SU-DHL-6 (cell line): ENCODE data around the gene BANF1.

Experiments
- EZH2phosphoT487 ChIP-seq: fragments of 200-600 bp; sonication (generic), shearing (Covaris generic); conservative IDR thresholded peaks from 2 replicates; pipeline ENCODE4 v1.6.1; 2018; ENCODE audit warnings: mild to moderate bottlenecking, antibody characterized with exemption, low read length, moderate library complexity, mixed read lengths
- TF ChIP-seq, protein P1 (sequence below): fragments of 200-600 bp; sonication (generic); IDR thresholded peaks from one replicate; pipeline ENCODE4 v1.5.1; 2017; ENCODE audit warnings: antibody characterized with exemption, mild to moderate bottlenecking, low read length, moderate library complexity; ENCODE audit not compliant: insufficient read depth, poor library complexity, severe bottlenecking

DNA sequence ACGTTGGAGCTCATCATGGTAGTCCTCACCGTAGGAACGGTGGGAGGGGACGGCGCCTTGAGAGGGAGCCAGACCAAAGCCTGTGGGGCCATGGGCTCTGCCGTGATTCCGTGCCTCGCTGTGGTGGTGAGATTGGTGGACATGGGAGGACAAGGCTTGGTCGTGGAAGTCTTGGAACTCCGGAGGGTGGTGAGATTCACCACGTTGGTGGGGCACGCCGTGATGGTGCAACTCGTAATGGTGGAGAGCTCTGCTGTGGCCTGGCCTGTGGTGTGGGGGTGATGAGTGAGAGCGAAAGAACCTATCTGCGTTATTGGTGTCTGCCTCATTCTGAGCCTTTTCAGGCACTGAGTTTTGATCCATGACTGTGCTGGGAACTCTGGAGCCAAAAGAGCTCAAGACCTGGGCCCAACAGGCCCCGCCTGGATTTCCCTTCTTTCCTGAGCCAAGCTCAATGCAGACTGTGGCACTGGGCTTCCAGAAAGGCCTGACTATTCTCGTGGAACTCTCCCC, 23.8 kb downstream of the BANF1 start, which contains the start of gene CATSPER1:
- TF ChIP-seq, protein P1, sequence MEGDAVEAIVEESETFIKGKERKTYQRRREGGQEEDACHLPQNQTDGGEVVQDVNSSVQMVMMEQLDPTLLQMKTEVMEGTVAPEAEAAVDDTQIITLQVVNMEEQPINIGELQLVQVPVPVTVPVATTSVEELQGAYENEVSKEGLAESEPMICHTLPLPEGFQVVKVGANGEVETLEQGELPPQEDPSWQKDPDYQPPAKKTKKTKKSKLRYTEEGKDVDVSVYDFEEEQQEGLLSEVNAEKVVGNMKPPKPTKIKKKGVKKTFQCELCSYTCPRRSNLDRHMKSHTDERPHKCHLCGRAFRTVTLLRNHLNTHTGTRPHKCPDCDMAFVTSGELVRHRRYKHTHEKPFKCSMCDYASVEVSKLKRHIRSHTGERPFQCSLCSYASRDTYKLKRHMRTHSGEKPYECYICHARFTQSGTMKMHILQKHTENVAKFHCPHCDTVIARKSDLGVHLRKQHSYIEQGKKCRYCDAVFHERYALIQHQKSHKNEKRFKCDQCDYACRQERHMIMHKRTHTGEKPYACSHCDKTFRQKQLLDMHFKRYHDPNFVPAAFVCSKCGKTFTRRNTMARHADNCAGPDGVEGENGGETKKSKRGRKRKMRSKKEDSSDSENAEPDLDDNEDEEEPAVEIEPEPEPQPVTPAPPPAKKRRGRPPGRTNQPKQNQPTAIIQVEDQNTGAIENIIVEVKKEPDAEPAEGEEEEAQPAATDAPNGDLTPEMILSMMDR: no peak
- no peak for TF ChIP-seq EZH2phosphoT487
